ENCODE results near the gene CHAC1.

The CHAC1 gene

GRCh38 chr15:40991355-40991754 lies 38.1 kb downstream of the CHAC1 start:
- H3K27me3 ChIP-seq (ENCODE audit: insufficient read depth, low read length): no peaks in the 10 kb centered on the region
- no peak overlapping the region for H3K27ac ChIP-seq (ENCODE audit: low read depth, low read length)
- H3K4me1 ChIP-seq (ENCODE audit: control insufficient read depth, insufficient read depth, low read length, unreplicated experiment): no peaks in the 10 kb centered on the region
- no peak overlapping the region for H3K4me3 ChIP-seq (ENCODE audit: low read depth, low read length)
- no peaks in the 10 kb centered on the region for H3K79me2 ChIP-seq (ENCODE audit: control insufficient read depth, insufficient read depth, low read length, unreplicated experiment)
- H2AFZ ChIP-seq (ENCODE audit: low read length, unreplicated experiment): no peak overlapping the region
- H3K36me3 ChIP-seq (ENCODE audit: insufficient read depth, low read length): peaks cover 14% of the 10 kb centered on the region

- Histone ChIP-seq H3K4me1 (ENCODE audit: control insufficient read depth, insufficient read depth, low read length, unreplicated experiment) (no peaks in the 10 kb centered on the region), H3K27ac (ENCODE audit: low read depth, low read length) (no peak overlapping the region), H3K36me3 (ENCODE audit: insufficient read depth, low read length) (peaks cover 11% of the 10 kb centered on the region; the same call in 1 of the 2 replicates), H3K4me3 (ENCODE audit: low read depth, low read length) (no peak overlapping the region), H3K79me2 (ENCODE audit: control insufficient read depth, insufficient read depth, low read length, unreplicated experiment) (no peaks in the 10 kb centered on the region), H2AFZ (ENCODE audit: low read length, unreplicated experiment) (no peak overlapping the region), H3K27me3 (ENCODE audit: insufficient read depth, low read length) (no peaks in the 10 kb centered on the region)
These were observed 39.0 kb downstream of the CHAC1 start for GRCh38 chr15:40992241-40992741.

DNA sequence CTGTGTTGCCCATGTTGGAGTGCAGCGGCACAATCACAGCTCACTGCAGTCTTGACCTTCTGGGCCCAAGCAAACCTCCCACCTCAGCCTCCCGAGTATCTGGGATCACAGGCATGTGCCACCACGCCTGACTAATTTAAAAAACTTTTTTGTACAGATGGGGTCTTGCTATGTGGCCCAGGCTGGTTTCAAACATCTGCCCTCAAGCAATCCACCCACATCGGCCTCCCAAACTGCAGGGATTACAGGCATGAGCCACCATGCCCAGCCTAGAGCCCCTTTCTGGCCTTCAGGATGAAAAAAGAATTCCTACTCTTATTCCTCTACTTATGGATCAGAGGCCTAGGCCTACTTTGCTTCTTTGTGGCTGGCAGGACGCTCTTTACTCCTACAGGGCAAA lies 39.6 kb downstream of the CHAC1 start:
- Histone ChIP-seq H3K4me3 (ENCODE audit: low read depth, low read length) (no peak overlapping the region), H2AFZ (ENCODE audit: low read length, unreplicated experiment) (no peak overlapping the region), H3K4me1 (ENCODE audit: control insufficient read depth, insufficient read depth, low read length, unreplicated experiment) (no peaks in the 10 kb centered on the region), H3K79me2 (ENCODE audit: control insufficient read depth, insufficient read depth, low read length, unreplicated experiment) (no peaks in the 10 kb centered on the region), H3K27me3 (ENCODE audit: insufficient read depth, low read length) (no peaks in the 10 kb centered on the region), H3K27ac (ENCODE audit: low read depth, low read length) (no peak overlapping the region), H3K36me3 (ENCODE audit: insufficient read depth, low read length) (peaks cover 8% of the 10 kb centered on the region; the same call in 1 of the 2 replicates)

DNA sequence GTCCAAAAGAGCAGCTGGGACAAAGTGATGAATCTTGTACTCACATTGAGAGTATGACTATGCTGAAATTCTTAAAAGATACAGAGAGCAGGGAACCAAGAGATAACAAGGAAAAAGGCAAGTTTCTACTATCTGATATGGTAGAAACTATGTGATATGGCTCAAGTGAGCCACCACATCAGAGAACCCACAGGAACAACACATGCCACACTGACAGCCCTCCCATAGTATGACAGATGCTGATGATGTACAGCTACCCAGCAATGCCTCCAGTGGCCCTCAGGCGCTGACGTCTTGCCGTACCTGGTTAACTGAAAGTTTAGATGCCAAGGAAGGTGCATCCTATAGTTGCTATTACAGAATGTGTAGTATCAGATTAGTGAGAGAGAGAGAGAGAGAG lies 42.4 kb downstream of the CHAC1 start:
- Histone ChIP-seq H2AFZ (ENCODE audit: low read length, unreplicated experiment) (no peak overlapping the region), H3K27me3 (ENCODE audit: insufficient read depth, low read length) (no peaks in the 10 kb centered on the region), H3K4me3 (ENCODE audit: low read depth, low read length) (no peak overlapping the region), H3K27ac (ENCODE audit: low read depth, low read length) (no peak overlapping the region), H3K79me2 (ENCODE audit: control insufficient read depth, insufficient read depth, low read length, unreplicated experiment) (no peaks in the 10 kb centered on the region), H3K36me3 (ENCODE audit: insufficient read depth, low read length) (peaks cover 8% of the 10 kb centered on the region; the same call in 1 of the 2 replicates), H3K4me1 (ENCODE audit: control insufficient read depth, insufficient read depth, low read length, unreplicated experiment) (peaks cover 19% of the 10 kb centered on the region)

DNA sequence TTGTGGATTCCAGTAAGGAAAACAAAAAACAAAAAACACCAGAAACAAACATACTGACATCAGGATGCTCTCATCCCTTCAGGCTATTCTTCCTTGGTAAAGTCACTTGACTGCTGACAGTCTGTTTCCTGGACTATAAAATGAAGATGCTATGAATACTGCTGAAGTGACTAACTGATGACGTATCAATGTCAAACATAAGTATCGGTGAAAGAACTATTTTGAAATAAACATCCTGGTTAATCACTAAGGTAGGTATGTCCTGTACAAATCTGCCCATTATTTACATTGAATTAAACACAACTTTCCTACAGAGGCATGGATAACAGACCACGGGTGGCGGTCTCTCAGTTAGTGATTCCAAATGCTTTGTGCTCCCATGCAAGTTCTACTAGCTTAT lies 45.9 kb downstream of the CHAC1 start:
- Histone ChIP-seq H2AFZ (ENCODE audit: low read length, unreplicated experiment) (no peak overlapping the region), H3K4me3 (ENCODE audit: low read depth, low read length) (no peak overlapping the region), H3K27ac (ENCODE audit: low read depth, low read length) (peak overlapping the region; percentile 57), H3K4me1 (ENCODE audit: control insufficient read depth, insufficient read depth, low read length, unreplicated experiment) (peaks cover 19% of the 10 kb centered on the region), H3K36me3 (ENCODE audit: insufficient read depth, low read length) (peaks cover 20% of the 10 kb centered on the region), H3K27me3 (ENCODE audit: insufficient read depth, low read length) (no peaks in the 10 kb centered on the region), H3K79me2 (ENCODE audit: control insufficient read depth, insufficient read depth, low read length, unreplicated experiment) (no peaks in the 10 kb centered on the region)

DNA sequence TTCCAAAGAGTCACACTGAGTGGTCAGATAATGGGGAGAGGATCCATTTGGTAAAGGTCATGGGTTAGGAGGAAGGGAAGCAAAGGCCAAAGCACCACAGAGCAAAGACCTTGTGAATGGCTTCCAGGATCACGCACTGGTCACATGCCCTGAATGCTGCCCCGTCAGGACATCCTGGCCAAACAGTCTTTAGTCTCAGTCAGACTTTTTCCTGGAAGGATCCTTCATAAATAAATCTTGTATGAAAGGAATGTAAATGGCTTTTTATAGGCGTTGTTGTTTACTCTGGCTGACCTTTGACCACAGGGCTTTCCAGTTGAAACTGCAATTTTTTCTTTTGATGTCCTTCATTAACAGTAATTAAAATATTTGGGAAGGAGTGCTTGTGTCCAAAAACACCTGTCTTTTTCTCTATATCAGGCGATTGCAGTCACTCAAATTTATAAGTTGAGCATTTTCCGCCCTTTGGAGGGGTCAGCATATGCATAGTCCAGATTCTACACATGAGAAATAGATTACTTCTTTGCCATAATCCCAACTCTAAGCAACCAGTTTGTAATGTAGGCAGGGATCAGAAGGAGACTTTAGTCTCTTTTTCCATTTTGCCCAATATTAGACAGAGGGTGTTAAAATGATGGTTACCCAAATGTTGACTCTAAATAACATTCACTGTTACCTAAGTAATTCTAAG lies 48.4 kb downstream of the CHAC1 start:
- Histone ChIP-seq H3K36me3 (ENCODE audit: insufficient read depth, low read length) (peaks cover 20% of the 10 kb centered on the region), H3K79me2 (ENCODE audit: control insufficient read depth, insufficient read depth, low read length, unreplicated experiment) (no peaks in the 10 kb centered on the region), H3K4me1 (ENCODE audit: control insufficient read depth, insufficient read depth, low read length, unreplicated experiment) (peaks cover 19% of the 10 kb centered on the region), H3K27me3 (ENCODE audit: insufficient read depth, low read length) (no peaks in the 10 kb centered on the region), H3K4me3 (ENCODE audit: low read depth, low read length) (no peak overlapping the region), H2AFZ (ENCODE audit: low read length, unreplicated experiment) (no peak overlapping the region), H3K27ac (ENCODE audit: low read depth, low read length) (no peak overlapping the region)

DNA sequence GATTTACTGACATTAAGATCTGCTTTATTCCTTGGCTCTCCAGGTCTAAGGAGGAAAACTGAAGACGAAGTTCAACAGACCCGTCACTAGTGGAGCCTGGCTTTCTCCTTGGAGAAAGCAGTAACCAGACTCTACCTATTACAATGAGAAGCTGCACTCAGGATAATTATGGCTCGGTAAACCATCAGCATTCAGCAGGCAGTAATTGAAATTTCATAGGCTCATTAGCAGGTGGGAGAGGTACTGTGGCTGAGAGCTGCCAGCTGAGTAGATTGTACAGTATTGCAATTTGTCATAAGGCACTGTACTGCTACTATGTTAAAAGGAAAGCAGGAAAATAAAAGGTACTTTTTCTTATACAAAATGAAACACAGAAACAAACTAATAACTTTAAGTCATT lies 51.2 kb downstream of the CHAC1 start:
- H3K4me1 ChIP-seq (ENCODE audit: control insufficient read depth, insufficient read depth, low read length, unreplicated experiment): peaks cover 6% of the 10 kb centered on the region
- no peaks in the 10 kb centered on the region for H3K79me2 ChIP-seq (ENCODE audit: control insufficient read depth, insufficient read depth, low read length, unreplicated experiment)
- no peak overlapping the region for H3K27ac ChIP-seq (ENCODE audit: low read depth, low read length)
- H3K27me3 ChIP-seq (ENCODE audit: insufficient read depth, low read length): no peaks in the 10 kb centered on the region
- peaks cover 15% of the 10 kb centered on the region for H3K36me3 ChIP-seq (ENCODE audit: insufficient read depth, low read length)
- H2AFZ ChIP-seq (ENCODE audit: low read length, unreplicated experiment): no peak overlapping the region
- H3K4me3 ChIP-seq (ENCODE audit: low read depth, low read length): no peak overlapping the region
